ENCODE data around the gene DUSP3. TPM values are rescaled to one million over a fixed set of nuclear protein-coding genes. Genes with fewer than 3 reads are reported as not detected.

Gene DUSP3
- total RNA-seq, 2 donors from 2014 or later = 130 to 137 TPM

- DNase-seq (ENCODE audit: low spot score) = no peak
- peaks cover 16 to 43% of the 10 kb centered on the region in 2 donors for H3K4me1 ChIP-seq (ENCODE audit: control insufficient read depth in 1 of 2, low read depth in 2 of 2)
- H3K4me3 ChIP-seq = no peak overlapping the region
- no peaks in the 10 kb centered on the region for H3K27me3 ChIP-seq (replicated peaks; ENCODE audit: insufficient read depth)
- peak overlapping the region; percentile 36 to 37 for H3K27ac ChIP-seq
- TF ChIP-seq CTCF (IDR thresholded peaks at IDR 0.05) = no peak
- no peaks in the 10 kb centered on the region for H3K9me3 ChIP-seq
- ATAC-seq (ENCODE audit: insufficient number of reproducible peaks, low FRiP score, low read depth) = no peak
- H3K36me3 ChIP-seq = no peaks in the 10 kb centered on the region
Measured at GRCh38 chr17:43750153-43750552, 28.6 kb downstream of the DUSP3 start.

- Histone ChIP-seq H3K36me3 (no peaks in the 10 kb centered on the region), H3K4me3 (peak overlapping the region; percentile 16), H3K4me1 (ENCODE audit: control insufficient read depth in 1 of 2, low read depth in 2 of 2) (peaks cover 15 to 53% of the 10 kb centered on the region in 2 donors), H3K27ac (peak overlapping the region; percentile 55 to 60), H3K9me3 (no peaks in the 10 kb centered on the region), H3K27me3 (replicated peaks; ENCODE audit: insufficient read depth) (no peaks in the 10 kb centered on the region)
- ATAC-seq (ENCODE audit: insufficient number of reproducible peaks, low FRiP score, low read depth) (no peak), DNase-seq (ENCODE audit: low spot score) (no peak)
- no peak for TF ChIP-seq CTCF (IDR thresholded peaks at IDR 0.05)
Measured at GRCh38 chr17:43745541-43745940, 33.2 kb downstream of the DUSP3 start.

GRCh38 chr17:43741636-43742035 is 37.1 kb downstream of the DUSP3 start:
- no peak for TF ChIP-seq CTCF (IDR thresholded peaks at IDR 0.05)
- Histone ChIP-seq H3K36me3 (no peaks in the 10 kb centered on the region), H3K27me3 (replicated peaks; ENCODE audit: insufficient read depth) (no peaks in the 10 kb centered on the region), H3K4me1 (ENCODE audit: control insufficient read depth in 1 of 2, low read depth in 2 of 2) (peaks cover 14 to 47% of the 10 kb centered on the region in 2 donors), H3K9me3 (no peaks in the 10 kb centered on the region), H3K4me3 (no peak overlapping the region), H3K27ac (peak overlapping the region in 1 of 2 donors; percentile 3)
- DNase-seq (ENCODE audit: low spot score) (no peak), ATAC-seq (ENCODE audit: insufficient number of reproducible peaks, low FRiP score, low read depth) (no peak)

GRCh38 chr17:43740541-43740940 is 38.2 kb downstream of the DUSP3 start:
- Histone ChIP-seq H3K36me3 (no peaks in the 10 kb centered on the region), H3K27ac (peak overlapping the region; percentile 50 to 60)

GRCh38 chr17:43737722-43738121 is 41.1 kb downstream of the DUSP3 start:
- no peaks in the 10 kb centered on the region for H3K9me3 ChIP-seq
- no peak for TF ChIP-seq CTCF (IDR thresholded peaks at IDR 0.05)
- H3K27me3 ChIP-seq (replicated peaks; ENCODE audit: insufficient read depth) = no peaks in the 10 kb centered on the region
- H3K4me1 ChIP-seq (ENCODE audit: control insufficient read depth in 1 of 2, low read depth in 2 of 2) = peaks cover 13 to 34% of the 10 kb centered on the region in 2 donors
- ATAC-seq (ENCODE audit: insufficient number of reproducible peaks, low FRiP score, low read depth) = no peak
- H3K4me3 ChIP-seq = no peak overlapping the region
- DNase-seq (ENCODE audit: low spot score) = no peak
- H3K27ac ChIP-seq = no peak overlapping the region
- no peaks in the 10 kb centered on the region for H3K36me3 ChIP-seq

More at GRCh38 chr17:43740541-43740940, 38.2 kb downstream of the DUSP3 start:
- DNase-seq (ENCODE audit: low spot score) (no peak), ATAC-seq (ENCODE audit: insufficient number of reproducible peaks, low FRiP score, low read depth) (peak; percentile 84)
- Histone ChIP-seq H3K27me3 (replicated peaks; ENCODE audit: insufficient read depth) (no peaks in the 10 kb centered on the region), H3K9me3 (no peaks in the 10 kb centered on the region), H3K4me3 (no peak overlapping the region), H3K4me1 (ENCODE audit: control insufficient read depth in 1 of 2, low read depth in 2 of 2) (peaks cover 12 to 36% of the 10 kb centered on the region in 2 donors)
- TF ChIP-seq CTCF (IDR thresholded peaks at IDR 0.05) = no peak
